HG03196 (cell line): ENCODE measurements around the gene SUGCT.

Experiments used
- ATAC-seq: cut with Tn5 transposase; IDR thresholded peaks from one replicate; pipeline ENCODE4 v1.9.1; 2021; ENCODE audit not compliant: unreplicated experiment

SUGCT gene

DNA sequence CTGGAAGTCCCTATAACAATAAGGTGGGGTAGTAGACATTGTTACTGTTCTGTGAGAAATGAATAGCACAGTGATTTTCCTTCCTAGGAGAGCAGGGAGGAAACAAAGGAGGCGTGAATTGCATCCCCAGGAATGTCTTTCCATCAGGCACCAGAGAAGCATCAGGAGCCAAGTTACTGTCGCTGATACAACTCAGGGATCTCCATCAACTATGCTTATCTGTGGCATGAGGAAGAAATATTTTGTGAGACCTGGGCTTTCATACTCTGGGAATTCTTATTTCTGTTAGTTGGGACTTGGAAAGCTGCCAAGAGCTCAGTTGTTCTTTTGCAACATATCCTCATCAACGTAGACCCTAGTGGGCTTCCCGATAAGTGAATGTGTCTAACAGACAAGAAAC is 622.3 kb downstream of the SUGCT start:
- ATAC-seq = no peak

GRCh38 chr7:40758590-40758989 is 623.8 kb downstream of the SUGCT start:
- ATAC-seq = no peak

- no peak for ATAC-seq
Observed at GRCh38 chr7:40760293-40760964, 625.6 kb downstream of the SUGCT start.

GRCh38 chr7:40760987-40761386 is 626.2 kb downstream of the SUGCT start:
- ATAC-seq = no peak

DNA sequence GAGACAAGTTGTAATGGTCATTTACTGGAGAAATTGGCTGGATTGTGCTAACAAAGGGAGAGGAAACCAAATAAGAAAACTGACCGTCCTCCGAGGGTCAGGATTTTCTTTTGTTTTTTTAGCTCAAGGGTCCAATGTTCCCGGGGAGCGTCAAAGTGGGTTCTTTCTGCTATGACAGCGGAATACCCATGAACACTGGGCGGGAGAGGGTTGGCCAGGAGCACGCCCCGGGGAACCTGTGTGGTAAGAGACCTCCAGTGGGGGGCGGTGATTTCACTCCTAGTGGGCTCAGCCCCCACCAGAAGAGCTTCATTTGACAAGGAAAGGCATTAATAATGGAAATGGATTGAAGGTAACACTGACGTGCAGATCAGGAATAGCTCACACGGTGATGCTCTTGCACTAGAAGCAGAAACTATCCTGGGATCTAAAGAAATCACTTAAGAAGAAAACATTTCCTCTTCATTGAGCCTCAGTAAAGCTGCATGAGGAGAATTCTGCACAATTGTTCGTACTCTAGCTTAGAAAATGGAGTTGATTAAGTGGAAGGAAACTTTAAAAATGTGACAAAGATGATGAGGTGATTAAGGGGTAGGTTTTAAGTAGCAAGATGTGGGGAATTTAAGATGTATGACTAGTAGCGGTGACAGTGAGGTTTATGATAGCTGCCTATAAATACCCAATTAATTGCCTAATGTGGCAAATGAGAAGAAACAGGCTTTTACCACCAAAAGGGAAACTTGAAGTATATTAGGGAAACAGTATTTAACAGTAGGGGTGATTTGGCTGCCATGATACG is 627.2 kb downstream of the SUGCT start:
- ATAC-seq = no peak

DNA sequence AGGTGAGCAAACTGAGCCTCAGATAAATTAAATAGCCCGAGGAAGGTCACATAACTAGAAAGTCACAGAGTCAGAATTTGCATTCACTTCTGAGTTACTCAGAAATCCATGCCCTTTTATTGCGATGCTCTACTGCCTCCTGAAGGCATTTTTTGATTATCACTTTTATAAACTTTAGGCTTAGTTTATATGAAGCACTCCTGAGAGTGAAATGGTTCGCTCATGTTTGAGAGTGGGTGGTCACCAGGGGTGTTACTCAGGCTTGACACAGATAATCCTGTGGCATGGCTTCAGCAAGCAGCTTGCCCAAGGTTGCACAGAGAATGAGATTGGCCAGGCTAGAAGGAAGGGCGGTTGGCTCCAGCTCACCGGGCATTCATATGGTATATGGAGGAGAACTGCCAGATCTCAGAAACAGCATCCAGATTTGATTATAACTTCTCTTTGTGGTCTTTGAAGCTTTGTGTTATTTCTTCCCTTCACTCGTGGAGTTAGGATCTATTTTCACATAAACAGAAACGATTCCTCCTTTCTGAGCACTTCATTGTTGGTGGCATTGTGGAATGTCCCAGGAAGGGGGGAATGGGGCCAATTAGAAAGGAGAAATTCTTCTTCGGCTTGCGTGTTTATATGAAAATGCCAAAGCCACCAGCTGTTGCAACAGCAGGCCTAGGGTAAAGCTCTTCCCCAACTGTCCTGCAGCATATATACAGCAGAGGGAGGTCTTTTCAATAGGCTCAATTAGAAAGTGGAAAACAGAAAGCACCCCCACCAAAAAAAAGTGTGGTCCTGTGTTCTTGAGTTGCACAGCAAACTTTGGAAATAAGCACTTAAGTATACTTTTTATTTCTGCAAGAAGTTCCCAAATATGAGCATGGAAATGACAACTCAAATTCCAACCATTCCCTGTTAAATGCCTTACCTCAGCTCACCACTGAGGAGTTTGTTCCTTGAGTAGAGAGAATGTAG is 628.8 kb downstream of the SUGCT start:
- ATAC-seq = no peak

- ATAC-seq = no peak
Observed at GRCh38 chr7:40765639-40766038, 630.8 kb downstream of the SUGCT start.

DNA sequence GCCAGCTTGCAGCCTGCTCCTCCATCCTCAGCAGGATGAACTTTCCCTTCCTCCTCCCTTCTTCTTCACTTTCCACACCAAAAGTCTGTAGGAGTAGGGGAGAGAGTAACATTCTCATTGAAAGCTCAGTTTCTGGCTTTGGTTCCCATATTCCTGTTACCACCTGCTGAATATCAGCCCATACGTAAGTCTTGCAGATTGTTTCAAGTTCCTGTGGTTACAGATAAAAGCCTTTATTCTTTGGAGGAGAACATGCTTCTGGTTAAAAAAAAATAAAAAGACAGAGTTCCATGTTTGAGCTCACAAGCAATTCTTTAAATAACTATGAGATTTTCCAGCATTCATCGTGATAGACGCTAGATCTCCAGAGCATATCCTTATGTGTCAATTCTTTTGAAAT is 637.3 kb downstream of the SUGCT start:
- no peak for ATAC-seq

DNA sequence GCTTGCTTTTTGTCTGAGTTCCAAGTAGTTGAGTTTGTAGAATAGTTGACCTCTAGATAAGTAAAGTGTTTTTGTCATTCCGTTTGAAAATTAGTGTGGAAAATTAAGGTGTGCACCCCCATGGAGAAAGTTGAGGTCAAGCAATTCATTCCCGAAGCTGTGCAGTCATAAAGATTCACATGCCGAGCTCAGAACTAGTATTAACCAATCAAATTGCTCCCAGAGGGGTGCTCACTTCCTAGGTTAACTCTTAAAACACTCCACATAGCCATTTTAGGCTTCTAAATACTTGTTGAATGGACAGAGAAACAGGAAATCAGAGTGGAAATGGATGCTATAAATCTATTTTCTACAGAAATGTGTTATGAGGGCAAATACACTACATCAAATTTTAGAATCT is 638.9 kb downstream of the SUGCT start:
- no peak for ATAC-seq

GRCh38 chr7:40775877-40776276 is 641.1 kb downstream of the SUGCT start:
- ATAC-seq = no peak

GRCh38 chr7:40777730-40778312 is 643.0 kb downstream of the SUGCT start:
- ATAC-seq = no peak

- no peak for ATAC-seq
Observed at GRCh38 chr7:40780460-40780859, 645.7 kb downstream of the SUGCT start.

GRCh38 chr7:40782836-40783235 is 648.0 kb downstream of the SUGCT start:
- ATAC-seq = no peak

- ATAC-seq = no peak
Observed at GRCh38 chr7:40784176-40784575, 649.4 kb downstream of the SUGCT start.

DNA sequence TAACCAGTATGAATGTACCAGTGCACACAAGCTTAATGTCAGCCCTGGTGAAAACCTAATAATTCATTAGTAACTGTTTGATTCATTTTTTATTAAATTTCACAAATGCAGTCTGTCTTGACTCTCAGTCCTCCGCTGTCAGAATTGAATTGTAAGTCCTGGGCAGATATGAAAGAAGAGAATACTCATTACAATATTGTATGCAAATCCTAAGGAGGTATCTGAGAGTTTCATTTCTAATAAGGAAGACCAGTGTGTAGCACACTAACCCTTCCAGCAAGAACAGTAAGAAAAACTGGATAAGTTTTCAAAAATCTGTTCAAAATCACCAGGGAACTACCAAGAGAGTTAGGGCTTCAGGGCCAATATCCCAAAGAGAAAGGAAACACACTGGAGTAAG is 652.1 kb downstream of the SUGCT start:
- ATAC-seq = no peak

DNA sequence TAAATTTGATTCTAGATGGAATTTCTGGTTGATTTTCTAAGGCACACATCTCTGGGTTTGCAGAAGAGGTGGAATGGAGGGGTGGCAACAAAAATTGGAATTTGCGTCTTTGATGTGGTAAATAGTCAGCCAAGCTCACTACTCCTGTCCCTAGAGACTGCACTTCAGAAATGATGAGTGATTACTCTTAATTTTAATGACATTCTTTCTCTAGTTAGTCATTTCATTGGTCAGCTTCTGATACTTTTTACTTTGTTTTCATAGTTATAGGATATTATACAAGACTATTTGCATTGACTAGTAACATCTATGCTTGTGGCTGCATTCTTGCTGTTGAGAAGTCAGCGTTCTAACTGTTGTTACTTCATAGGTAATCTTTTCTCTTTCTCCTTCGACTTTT is 658.3 kb downstream of the SUGCT start:
- no peak for ATAC-seq

DNA sequence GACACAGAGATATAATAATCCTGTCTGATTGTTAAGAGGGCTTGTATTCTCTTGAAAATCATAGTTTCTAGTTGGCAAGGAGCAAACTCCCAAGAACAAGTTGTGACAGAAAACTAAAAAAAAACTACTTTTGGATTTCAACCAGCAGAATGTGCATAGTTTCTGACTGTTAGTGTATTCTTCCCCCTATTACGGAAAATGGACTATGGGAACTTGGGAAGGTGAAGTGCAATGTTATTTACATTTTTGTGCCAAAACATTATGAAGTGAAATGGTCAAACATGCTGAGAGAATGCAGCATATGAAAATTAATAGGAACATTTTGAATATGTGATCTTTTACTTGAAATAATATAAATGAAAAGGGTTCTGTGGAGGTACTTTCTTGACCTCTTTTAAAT is 660.8 kb downstream of the SUGCT start:
- no peak for ATAC-seq

DNA sequence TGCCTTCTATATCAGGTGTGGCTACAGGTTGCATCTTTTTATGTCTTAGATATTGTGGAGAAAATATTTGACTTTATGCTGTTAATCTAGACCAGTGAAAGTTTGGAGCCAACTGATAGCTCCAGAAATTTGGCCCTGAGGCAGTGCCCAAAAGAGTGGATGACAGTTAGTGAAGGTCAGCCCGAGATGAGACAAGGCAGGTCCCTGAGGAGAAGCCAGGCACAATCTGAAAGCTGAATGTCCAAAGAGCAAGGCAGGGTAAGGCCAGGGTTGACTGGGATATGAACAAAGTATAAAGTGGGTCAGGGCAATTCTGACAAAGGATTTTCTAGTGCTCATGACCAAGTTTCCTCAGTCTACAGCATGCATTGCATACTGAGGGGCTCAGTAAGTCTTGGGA is 661.9 kb downstream of the SUGCT start:
- ATAC-seq = no peak

DNA sequence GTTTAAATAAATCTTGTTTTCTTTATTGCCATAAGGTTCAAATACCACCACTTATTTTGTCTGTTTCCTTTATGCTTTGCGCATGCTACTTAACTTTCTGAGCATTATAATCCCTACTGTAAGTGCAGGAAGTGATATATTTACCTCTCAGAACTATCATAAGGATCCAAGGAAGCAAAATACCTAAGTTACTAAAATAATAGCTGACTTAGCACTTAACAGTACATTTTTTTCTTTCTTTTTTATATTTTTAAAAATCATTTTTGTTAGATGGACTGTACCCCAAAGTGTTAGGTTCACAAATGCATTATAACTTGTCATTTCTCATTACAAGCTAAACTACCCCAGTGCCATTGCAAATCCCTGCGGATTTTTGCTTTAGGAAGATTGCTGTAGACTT is 663.8 kb downstream of the SUGCT start:
- no peak for ATAC-seq

GRCh38 chr7:40799493-40800403 is 664.9 kb downstream of the SUGCT start:
- ATAC-seq = no peak
